Psoas muscle (tissue), 8 donors: ENCODE results near the gene UBR3. TPM values are rescaled to one million over a fixed set of nuclear protein-coding genes. Genes with fewer than 3 reads are reported as not detected.

ENCODE experiments used
- ATAC-seq, 4 donors: fragments of 200-7000 bp; cut with Tn5 transposase; one replicate each; pipeline ENCODE4 v1.9.1; 2020; ENCODE audit warnings: moderate library complexity in 3 of 4, mild to moderate bottlenecking in 2 of 4
- DNase-seq, 2 donors: peaks; one replicate each; pipeline ENCODE4 v3.0.0-alpha.2; 2020
- H3K27ac ChIP-seq: fragments of 200-600 bp; one replicate; pipeline ENCODE4 v1.8.0; 2022
- H3K27me3 ChIP-seq, 3 donors: fragments of 200-600 bp in 1 of 3; one replicate each; pipeline versions ENCODE4 v1.6.1 to v1.8.0; 2013 to 2022; ENCODE audit warnings: low read length in 2 of 3, mild to moderate bottlenecking in 2 of 3, moderate library complexity in 1 of 3; ENCODE audit not compliant: insufficient read depth in 3 of 3
- H3K36me3 ChIP-seq, 2 donors: fragments of 200-600 bp in 1 of 2; one replicate each; pipeline versions ENCODE4 v1.6.1 to v1.8.0; 2013 to 2022; ENCODE audit warnings: low read depth in 1 of 2, mild to moderate bottlenecking in 1 of 2, moderate library complexity in 1 of 2; ENCODE audit not compliant: insufficient read depth in 1 of 2
- H3K4me1 ChIP-seq: fragments of 200-600 bp; one replicate; pipeline ENCODE4 v1.8.0; 2022
- H3K4me3 ChIP-seq: fragments of 200-600 bp; one replicate; pipeline ENCODE4 v1.8.0; 2022; ENCODE audit warnings: mild to moderate bottlenecking
- H3K9me3 ChIP-seq: fragments of 200-600 bp; one replicate; pipeline ENCODE4 v1.8.0; 2022
- CTCF ChIP-seq: fragments of 200-600 bp; IDR thresholded peaks from one replicate; pipeline ENCODE4 v1.8.0; 2022; ENCODE audit warnings: antibody characterized with exemption
- WGBS, 3 donors: extraction: QIAGEN DNeasy Blood & Tissue Kit; methylation state at CpG; one replicate each; pipeline versions ENCODE4 v1.1.6 to v1.1.7; 2013; 5-methylcytosine and 5-hydroxymethylcytosine counted together
- intact Hi-C, 2 donors: fragments of 100-400 bp; cut with DNase I; formaldehyde crosslinking; loops; one replicate each; pipeline versions ENCODE4 v1.11.0 to v1.14.2; 2022
- polyA plus RNA-seq, 3 donors: library from polyadenylated mRNA; stranded (reverse); fragments of 200-250 nt; gene quantifications; one replicate each; pipeline ENCODE4 v1.2.3, GENCODE V29; 2013
- total RNA-seq, 4 donors: library from RNA; stranded (reverse); fragmentation: NEBNext Ultra II Directional in 2 of 4; extraction: Animal tissue kit (Norgen Biotek cat#: 25700) in 2 of 4; gene quantifications; one replicate each; pipeline versions ENCODE4 v1.2.1 to v1.2.4, GENCODE V29; 2021 to 2023
- donor health status: healthy with polysubstance abuse.
- donor health status: DM: no; HTN: no; CAD: no; lungs with moderate emphysema.
- donor health status: Bipolar disorder and iron deficiency.
- donor health status: healthy.
- donor health status: DM: yes; HTN: yes; CAD: no.
- donor health status: DM: no; HTN: no; CAD: no.
- donor health status: DM: no; HTN: no; CAD: no.
- donor health status: DM: yes; HTN: yes; CAD: no.

UBR3 gene
- total and polyA plus RNA-seq, 7 donors: 28.7 to 202 (median 160) TPM

- Histone ChIP-seq H3K4me3 (peak overlapping the region; percentile 88), H3K36me3 (peaks cover 0 to 28% of the 10 kb centered on the region in 2 donors), H3K4me1 (peaks cover 18% of the 10 kb centered on the region), H3K27me3 (no peaks in the 10 kb centered on the region), H3K9me3 (no peaks in the 10 kb centered on the region), H3K27ac (peak overlapping the region; percentile 83)
- 6 to 12% (median 8%) methylated on average over 4 of the region's 4 CpGs for WGBS, 3 donors
- DNase-seq (no peak), ATAC-seq (peak in 1 of 4 donors; percentile 19)
- TF ChIP-seq CTCF: no peak
- intact Hi-C loops: loop anchor here (10.0 kb wide), 2 partner anchors 194 to 324 kb away; partner anchors contain the start of gene BBS5 (in 1 of the 2)
These were observed 28.9 kb upstream of the UBR3 start for GRCh38 chr2:169798397-169798717.

- no peak for TF ChIP-seq CTCF
- ATAC-seq (peak; percentile 97 to 99 (median 99)), DNase-seq (peak; percentile 92 to 96)
These were observed 28.3 kb upstream of the UBR3 start, which contains the start of gene SSB for GRCh38 chr2:169798718-169799592. TSS of gene SSB (plus strand) at chr2:169798871. CDS start at chr2:169800961, 2,090 bp downstream.

GRCh38 chr2:169803480-169803879, 23.8 kb upstream of the UBR3 start:
- intact Hi-C loops: no loop called here
- no peak for DNase-seq
- Histone ChIP-seq H3K4me1 (peaks cover 18% of the 10 kb centered on the region), H3K4me3 (no peak overlapping the region), H3K9me3 (no peaks in the 10 kb centered on the region), H3K27me3 (no peaks in the 10 kb centered on the region), H3K27ac (no peak overlapping the region), H3K36me3 (peaks cover 3 to 66% of the 10 kb centered on the region in 2 donors)
- TF ChIP-seq CTCF: no peak
- WGBS, 3 donors: 89 to 93% (median 90%) methylated on average over 9 of the region's 9 CpGs
- no peak for ATAC-seq

More at GRCh38 chr2:169798718-169799592, 28.3 kb upstream of the UBR3 start, which contains the start of gene SSB:
- intact Hi-C loops: loop anchor here (10.0 kb wide), 2 partner anchors 194 to 324 kb away; partner anchors contain the start of gene BBS5 (in 1 of the 2)
- no peaks in the 10 kb centered on the region for H3K27me3 ChIP-seq
- WGBS, 3 donors: 0% methylated on average over 49 to 67 of the region's 67 CpGs
- H3K4me3 ChIP-seq: peak within 1 kb of the TSS; percentile 88
- H3K36me3 ChIP-seq: peaks cover 0 to 29% of the 10 kb centered on the region in 2 donors
- no peaks in the 10 kb centered on the region for H3K9me3 ChIP-seq
- H3K27ac ChIP-seq: peak within 1 kb of the TSS; percentile 83
- peaks cover 18% of the 10 kb centered on the region for H3K4me1 ChIP-seq

GRCh38 chr2:169806586-169806985, 20.7 kb upstream of the UBR3 start:
- no peak for TF ChIP-seq CTCF
- ATAC-seq: no peak
- peaks cover 3 to 87% of the 10 kb centered on the region in 2 donors for H3K36me3 ChIP-seq
- no peaks in the 10 kb centered on the region for H3K27me3 ChIP-seq
- no peak for DNase-seq
- H3K4me1 ChIP-seq: no peaks in the 10 kb centered on the region
- intact Hi-C loops: no loop called here
- H3K9me3 ChIP-seq: no peaks in the 10 kb centered on the region
- no peak overlapping the region for H3K27ac ChIP-seq
- H3K4me3 ChIP-seq: no peak overlapping the region
